ENCODE data around the gene PBX3. TPM values are rescaled to one million over a fixed set of nuclear protein-coding genes. Genes with fewer than 3 reads are reported as not detected.

PBX3 gene
- total RNA-seq, 1 donor from 2014 or later, result 74.2 TPM

DNA sequence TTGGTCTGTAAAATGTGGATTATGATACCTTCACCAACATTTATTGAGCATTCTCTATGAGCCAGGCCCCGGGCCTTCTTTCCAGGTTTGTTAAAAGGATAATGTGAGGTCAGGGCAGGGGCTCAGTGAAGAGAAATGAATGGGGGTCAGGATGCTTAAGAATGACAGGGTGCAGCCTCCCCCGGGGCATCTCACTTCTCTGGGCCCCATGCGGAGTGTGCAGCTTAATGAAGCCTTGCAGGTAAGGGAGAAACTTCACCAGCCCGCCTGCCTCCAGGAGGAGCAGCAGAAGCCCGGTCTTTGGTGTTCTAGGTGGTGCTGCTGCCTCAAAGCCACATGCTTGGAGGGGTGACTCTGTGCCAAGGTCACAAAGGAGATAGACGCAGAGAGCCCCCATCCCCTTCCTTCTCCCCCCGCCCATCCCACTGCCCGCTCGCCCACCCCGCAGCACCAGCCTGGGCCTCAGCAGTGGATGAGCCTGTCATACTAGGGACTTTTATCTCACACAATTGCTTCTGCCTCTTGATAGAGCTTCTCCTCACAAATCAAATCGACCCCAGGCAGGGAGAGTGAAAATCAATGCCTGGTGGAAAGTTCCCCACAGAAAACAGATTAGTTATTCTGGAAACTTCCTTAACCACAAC is 244.8 kb downstream of the PBX3 start:
- Mint-ChIP-seq H3K27me3 (ENCODE audit: low read depth) (peaks cover 4% of the 10 kb centered on the region), H3K4me1 (peaks cover 5% of the 10 kb centered on the region), H3K27ac (no peak overlapping the region), H3K36me3 (no peaks in the 10 kb centered on the region), H3K9me3 (no peaks in the 10 kb centered on the region), H3K4me3 (no peak overlapping the region)
- DNase-seq (ENCODE audit: low spot score in 2 of 2, unreplicated experiment in 2 of 2), result no peak
- TF ChIP-seq, protein P1, sequence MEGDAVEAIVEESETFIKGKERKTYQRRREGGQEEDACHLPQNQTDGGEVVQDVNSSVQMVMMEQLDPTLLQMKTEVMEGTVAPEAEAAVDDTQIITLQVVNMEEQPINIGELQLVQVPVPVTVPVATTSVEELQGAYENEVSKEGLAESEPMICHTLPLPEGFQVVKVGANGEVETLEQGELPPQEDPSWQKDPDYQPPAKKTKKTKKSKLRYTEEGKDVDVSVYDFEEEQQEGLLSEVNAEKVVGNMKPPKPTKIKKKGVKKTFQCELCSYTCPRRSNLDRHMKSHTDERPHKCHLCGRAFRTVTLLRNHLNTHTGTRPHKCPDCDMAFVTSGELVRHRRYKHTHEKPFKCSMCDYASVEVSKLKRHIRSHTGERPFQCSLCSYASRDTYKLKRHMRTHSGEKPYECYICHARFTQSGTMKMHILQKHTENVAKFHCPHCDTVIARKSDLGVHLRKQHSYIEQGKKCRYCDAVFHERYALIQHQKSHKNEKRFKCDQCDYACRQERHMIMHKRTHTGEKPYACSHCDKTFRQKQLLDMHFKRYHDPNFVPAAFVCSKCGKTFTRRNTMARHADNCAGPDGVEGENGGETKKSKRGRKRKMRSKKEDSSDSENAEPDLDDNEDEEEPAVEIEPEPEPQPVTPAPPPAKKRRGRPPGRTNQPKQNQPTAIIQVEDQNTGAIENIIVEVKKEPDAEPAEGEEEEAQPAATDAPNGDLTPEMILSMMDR (IDR thresholded peaks at IDR 0.05; ENCODE audit: unreplicated experiment), result no peak

DNA sequence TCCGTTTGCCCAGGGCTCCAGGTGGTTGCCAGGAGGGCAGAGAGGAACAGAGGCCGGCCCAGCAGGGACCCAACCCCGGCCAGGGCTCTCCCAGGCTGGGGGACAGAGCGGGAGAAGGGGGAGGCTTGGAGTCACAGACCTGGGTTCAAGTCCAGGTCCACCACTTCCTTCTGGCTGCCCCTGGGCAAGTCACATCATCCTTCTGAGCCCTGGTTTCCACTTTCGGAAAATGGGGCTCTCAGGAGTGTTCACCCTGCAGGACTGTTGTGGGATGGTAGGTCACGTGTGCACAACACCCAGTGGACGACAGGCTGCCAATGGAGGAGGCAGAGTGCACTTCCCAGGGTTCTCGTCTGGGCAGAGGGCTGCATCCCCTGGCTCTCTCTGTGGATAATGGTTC is 245.4 kb downstream of the PBX3 start:
- DNase-seq (ENCODE audit: low spot score in 2 of 2, unreplicated experiment in 2 of 2), result no peak
- Mint-ChIP-seq H3K27ac (no peak overlapping the region), H3K27me3 (ENCODE audit: low read depth) (peaks cover 4% of the 10 kb centered on the region), H3K9me3 (no peaks in the 10 kb centered on the region), H3K4me1 (peaks cover 4% of the 10 kb centered on the region), H3K4me3 (no peak overlapping the region), H3K36me3 (no peaks in the 10 kb centered on the region)
- TF ChIP-seq, protein P1 (IDR thresholded peaks at IDR 0.05; ENCODE audit: unreplicated experiment), result no peak

DNA sequence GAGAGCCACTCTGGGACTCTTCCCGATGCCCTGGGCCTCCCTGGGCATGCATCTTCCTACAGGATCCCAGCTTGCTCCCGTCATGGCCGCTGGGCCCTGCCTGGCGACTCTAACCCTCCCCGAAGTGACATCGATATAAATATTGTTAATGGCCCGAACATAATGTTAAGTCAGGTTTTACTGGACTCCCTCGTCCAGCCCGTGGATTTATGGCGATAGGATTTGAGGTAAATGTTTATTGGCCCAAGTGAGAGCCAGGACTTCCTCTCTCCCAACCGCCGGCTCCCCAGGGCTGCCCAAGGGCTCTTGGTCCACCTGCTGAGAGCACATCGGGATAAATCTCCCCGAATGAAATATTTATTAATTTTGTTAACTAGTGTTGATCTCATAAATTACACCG is 246.3 kb downstream of the PBX3 start:
- DNase-seq (ENCODE audit: low spot score in 2 of 2, unreplicated experiment in 2 of 2), result no peak
- Mint-ChIP-seq H3K4me1 (peaks cover 4% of the 10 kb centered on the region), H3K9me3 (no peaks in the 10 kb centered on the region), H3K27ac (no peak overlapping the region), H3K4me3 (no peak overlapping the region), H3K27me3 (ENCODE audit: low read depth) (peaks cover 4% of the 10 kb centered on the region), H3K36me3 (no peaks in the 10 kb centered on the region)
- TF ChIP-seq, protein P1 (IDR thresholded peaks at IDR 0.05; ENCODE audit: unreplicated experiment), result no peak

DNA sequence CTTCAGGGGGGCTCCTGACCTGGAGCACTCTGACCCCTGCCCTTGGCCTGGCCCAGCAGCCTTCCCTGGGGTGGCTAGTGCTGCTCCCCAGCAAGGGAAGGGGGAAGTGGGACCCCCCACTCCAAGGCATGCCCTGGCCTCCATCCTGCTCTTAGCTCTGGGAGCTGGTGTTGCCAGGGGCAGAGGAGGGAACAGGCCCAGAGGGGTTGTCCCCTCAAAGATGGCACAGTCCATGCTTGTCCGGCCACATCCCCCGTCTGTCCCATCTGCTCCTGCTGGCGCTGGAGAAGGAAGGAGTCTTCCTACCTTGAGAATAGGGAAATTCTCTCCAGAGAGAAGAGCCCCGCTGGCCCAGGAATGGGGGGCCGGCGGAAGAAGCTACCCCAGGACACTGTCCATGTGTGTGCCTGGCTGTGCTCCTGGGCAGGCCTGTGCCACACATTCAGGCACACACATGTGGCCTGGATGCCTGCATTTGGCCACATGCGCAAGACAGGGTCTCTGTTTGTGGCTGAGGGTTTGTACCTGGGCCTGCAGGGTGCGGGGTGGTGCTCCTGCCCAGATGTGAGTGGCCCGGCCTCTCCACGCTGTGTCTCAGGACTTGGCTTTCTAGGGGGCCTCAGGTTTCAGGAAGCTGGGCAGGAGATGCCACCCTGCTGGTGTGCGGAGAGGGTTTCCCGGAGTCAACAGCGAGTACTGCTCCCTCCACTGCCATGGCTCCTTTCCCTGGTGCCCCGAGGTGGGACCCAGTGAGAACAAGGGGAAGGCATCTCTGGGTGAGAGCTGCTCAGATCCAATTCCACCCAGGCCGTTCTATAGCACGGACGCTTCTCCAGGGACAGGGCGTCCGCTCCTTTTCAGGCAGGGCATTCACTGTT is 247.1 kb downstream of the PBX3 start:
- H3K4me3 Mint-ChIP-seq, result no peak overlapping the region
- H3K4me1 Mint-ChIP-seq, result peaks cover 4% of the 10 kb centered on the region
- no peak overlapping the region for H3K27ac Mint-ChIP-seq
- TF ChIP-seq, protein P1 (IDR thresholded peaks at IDR 0.05; ENCODE audit: unreplicated experiment), result no peak
- DNase-seq (ENCODE audit: low spot score in 2 of 2, unreplicated experiment in 2 of 2), result no peak
- no peaks in the 10 kb centered on the region for H3K9me3 Mint-ChIP-seq
- no peaks in the 10 kb centered on the region for H3K36me3 Mint-ChIP-seq
- H3K27me3 Mint-ChIP-seq (ENCODE audit: low read depth), result peaks cover 4% of the 10 kb centered on the region

DNA sequence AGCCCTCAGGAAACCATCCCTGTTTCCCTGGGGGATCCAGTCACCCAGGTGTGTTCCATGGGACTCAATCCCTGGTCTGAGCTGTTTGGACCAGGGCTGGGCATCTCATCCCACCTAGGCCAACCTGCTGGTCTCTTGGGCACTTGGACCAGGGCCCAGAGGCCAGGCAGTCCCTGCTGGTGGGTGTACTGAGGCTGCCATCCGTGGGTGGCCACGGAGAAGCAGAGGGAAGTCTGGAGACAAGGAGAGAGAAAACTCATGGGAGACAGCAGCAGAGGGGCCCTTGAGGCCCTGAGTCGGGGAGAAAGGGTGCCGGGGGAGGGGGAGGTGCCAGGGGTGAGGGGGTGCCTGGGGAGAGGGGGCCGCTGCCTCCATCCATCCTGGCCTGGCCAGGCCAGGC is 247.8 kb downstream of the PBX3 start:
- Mint-ChIP-seq H3K4me1 (peaks cover 4% of the 10 kb centered on the region), H3K36me3 (no peaks in the 10 kb centered on the region), H3K4me3 (no peak overlapping the region), H3K27ac (no peak overlapping the region), H3K9me3 (no peaks in the 10 kb centered on the region), H3K27me3 (ENCODE audit: low read depth) (peaks cover 4% of the 10 kb centered on the region)
- TF ChIP-seq, protein P1 (IDR thresholded peaks at IDR 0.05; ENCODE audit: unreplicated experiment), result no peak
- DNase-seq (ENCODE audit: low spot score in 2 of 2, unreplicated experiment in 2 of 2), result no peak

Data from mesothelial cell of epicardium (in vitro differentiated cells).